Loucy (cell line): ENCODE measurements around the gene LGALS3BP.

Source experiments
- H2AFZ ChIP-seq: fragments of 200-600 bp; sonication (generic); 2 replicates; pipeline ENCODE4 v1.6.0; 2016; ENCODE audit warnings: antibody characterized with exemption, mild to moderate bottlenecking, low read length, moderate library complexity
- H3F3A ChIP-seq: fragments of 200-600 bp; 2 replicates; pipeline ENCODE4 v1.6.0; 2016; ENCODE audit warnings: antibody characterized with exemption, low read depth, mild to moderate bottlenecking
- H3K27me3 ChIP-seq: fragments of 200-600 bp; sonication (generic); 2 replicates; pipeline ENCODE4 v1.6.1; 2014; ENCODE audit warnings: low read length, mild to moderate bottlenecking; ENCODE audit not compliant: insufficient read depth, poor library complexity, severe bottlenecking
- H3K36me3 ChIP-seq: fragments of 200-600 bp; sonication (generic); 2 replicates; pipeline ENCODE4 v1.6.1; 2016; ENCODE audit warnings: low read length; ENCODE audit not compliant: insufficient read depth
- H3K4me1 ChIP-seq: fragments of 200-600 bp; sonication (generic); 2 replicates; pipeline ENCODE4 v1.5.1; 2014; ENCODE audit warnings: low read length, mild to moderate bottlenecking; ENCODE audit not compliant: insufficient read depth, poor library complexity, severe bottlenecking
- H3K4me2 ChIP-seq: fragments of 200-600 bp; sonication (generic); 2 replicates; pipeline ENCODE4 v1.6.0; 2014; ENCODE audit warnings: antibody characterized with exemption, low read length, low read depth, mild to moderate bottlenecking; ENCODE audit not compliant: poor library complexity, severe bottlenecking
- H3K4me3 ChIP-seq: fragments of 200-600 bp; sonication (generic); 2 replicates; pipeline ENCODE4 v1.5.1; 2014; ENCODE audit warnings: low read length, mild to moderate bottlenecking, mixed read lengths; ENCODE audit not compliant: poor library complexity, severe bottlenecking
- H3K79me2 ChIP-seq: fragments of 200-600 bp; sonication (generic); 2 replicates; pipeline ENCODE4 v1.6.1; 2014; ENCODE audit warnings: low read length; ENCODE audit not compliant: insufficient read depth
- H3K9ac ChIP-seq: fragments of 200-600 bp; sonication (generic); 2 replicates; pipeline ENCODE4 v1.6.0; 2014; ENCODE audit warnings: mild to moderate bottlenecking, low read depth, low read length, moderate library complexity; ENCODE audit not compliant: poor library complexity, severe bottlenecking
- H3K9me2 ChIP-seq: fragments of 200-600 bp; sonication (generic); replicated peaks from 2 replicates; pipeline ENCODE4 v1.6.1; 2016; ENCODE audit warnings: low read depth, low read length, mixed read lengths
- H3K9me3 ChIP-seq: fragments of 200-600 bp; sonication (generic); 2 replicates; pipeline ENCODE4 v1.6.1; 2014; ENCODE audit warnings: mild to moderate bottlenecking, antibody characterized with exemption, low read length, low read depth; ENCODE audit not compliant: insufficient read depth
- H4K20me1 ChIP-seq: fragments of 200-600 bp; sonication (generic); 2 replicates; pipeline ENCODE4 v1.6.0; 2014; ENCODE audit warnings: antibody characterized with exemption, low read length, mild to moderate bottlenecking; ENCODE audit not compliant: insufficient read depth, poor library complexity, severe bottlenecking
- EZH2phosphoT487 ChIP-seq: fragments of 200-600 bp; IDR thresholded peaks from 2 replicates; pipeline ENCODE4 v1.6.1; 2018; ENCODE audit warnings: antibody characterized with exemption, mild to moderate bottlenecking, moderate library complexity, borderline replicate concordance
- TF ChIP-seq, protein P1 (sequence below): fragments of 200-600 bp; sonication (generic); conservative IDR thresholded peaks from 2 replicates; pipeline ENCODE4 v1.5.1; 2014; ENCODE audit warnings: mild to moderate bottlenecking, antibody characterized with exemption, low read length

LGALS3BP gene

DNA sequence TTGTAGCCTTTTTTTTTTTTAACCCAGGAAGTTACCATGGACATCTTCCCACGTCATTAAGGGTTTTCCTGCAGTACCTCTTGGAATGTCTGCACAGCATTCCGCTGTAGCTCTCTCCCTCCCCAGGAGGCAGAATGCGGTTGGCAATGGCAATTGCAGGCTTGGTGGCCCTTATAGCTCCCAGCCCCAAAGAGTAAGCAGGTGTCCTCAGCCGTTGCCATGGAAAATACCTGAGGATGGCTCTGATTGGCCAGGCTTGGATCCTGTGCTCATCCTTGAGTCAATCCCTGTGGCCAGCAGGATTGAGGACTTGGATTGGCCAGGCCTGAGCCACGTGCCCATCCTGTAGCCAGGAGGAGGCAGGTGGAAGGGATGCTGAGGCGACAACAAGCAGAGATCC, 39.0 kb downstream of the LGALS3BP start:
- no peak overlapping the region for H3K4me2 ChIP-seq
- H3K79me2 ChIP-seq = no peaks in the 10 kb centered on the region
- H3F3A ChIP-seq = no peaks in the 10 kb centered on the region
- H3K9me3 ChIP-seq = no peaks in the 10 kb centered on the region
- TF ChIP-seq EZH2phosphoT487 = no peak
- H2AFZ ChIP-seq = no peak overlapping the region
- H4K20me1 ChIP-seq = no peaks in the 10 kb centered on the region
- no peaks in the 10 kb centered on the region for H3K27me3 ChIP-seq
- no peak overlapping the region for H3K4me3 ChIP-seq
- no peaks in the 10 kb centered on the region for H3K36me3 ChIP-seq
- no peaks in the 10 kb centered on the region for H3K4me1 ChIP-seq
- no peaks in the 10 kb centered on the region for H3K9me2 ChIP-seq
- no peak overlapping the region for H3K9ac ChIP-seq

DNA sequence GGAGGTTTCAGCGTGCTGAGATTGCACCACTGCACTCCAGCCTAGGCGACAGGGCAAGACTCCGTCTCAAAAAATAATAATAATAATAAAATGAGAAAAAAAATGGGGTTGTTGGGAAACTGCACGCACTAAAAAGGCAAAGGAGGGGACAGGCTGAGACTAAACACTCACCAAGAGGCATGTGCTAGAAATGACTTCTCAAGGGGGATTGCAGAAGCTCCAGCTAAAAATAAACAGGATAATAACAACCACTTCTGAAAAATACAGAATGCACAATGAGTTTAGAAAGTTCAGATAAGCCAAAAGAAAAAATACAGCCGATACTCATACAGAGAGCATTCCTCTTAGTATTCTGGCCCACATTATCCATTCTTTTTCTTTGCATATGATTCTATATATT, 39.5 kb downstream of the LGALS3BP start:
- H3K9me2 ChIP-seq = no peaks in the 10 kb centered on the region
- H3K9ac ChIP-seq = no peak overlapping the region
- no peaks in the 10 kb centered on the region for H3K9me3 ChIP-seq
- H3K79me2 ChIP-seq = no peaks in the 10 kb centered on the region
- no peaks in the 10 kb centered on the region for H3K36me3 ChIP-seq
- H3K27me3 ChIP-seq = no peaks in the 10 kb centered on the region
- H3K4me1 ChIP-seq = no peaks in the 10 kb centered on the region
- TF ChIP-seq, protein P1, sequence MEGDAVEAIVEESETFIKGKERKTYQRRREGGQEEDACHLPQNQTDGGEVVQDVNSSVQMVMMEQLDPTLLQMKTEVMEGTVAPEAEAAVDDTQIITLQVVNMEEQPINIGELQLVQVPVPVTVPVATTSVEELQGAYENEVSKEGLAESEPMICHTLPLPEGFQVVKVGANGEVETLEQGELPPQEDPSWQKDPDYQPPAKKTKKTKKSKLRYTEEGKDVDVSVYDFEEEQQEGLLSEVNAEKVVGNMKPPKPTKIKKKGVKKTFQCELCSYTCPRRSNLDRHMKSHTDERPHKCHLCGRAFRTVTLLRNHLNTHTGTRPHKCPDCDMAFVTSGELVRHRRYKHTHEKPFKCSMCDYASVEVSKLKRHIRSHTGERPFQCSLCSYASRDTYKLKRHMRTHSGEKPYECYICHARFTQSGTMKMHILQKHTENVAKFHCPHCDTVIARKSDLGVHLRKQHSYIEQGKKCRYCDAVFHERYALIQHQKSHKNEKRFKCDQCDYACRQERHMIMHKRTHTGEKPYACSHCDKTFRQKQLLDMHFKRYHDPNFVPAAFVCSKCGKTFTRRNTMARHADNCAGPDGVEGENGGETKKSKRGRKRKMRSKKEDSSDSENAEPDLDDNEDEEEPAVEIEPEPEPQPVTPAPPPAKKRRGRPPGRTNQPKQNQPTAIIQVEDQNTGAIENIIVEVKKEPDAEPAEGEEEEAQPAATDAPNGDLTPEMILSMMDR = no peak
- TF ChIP-seq EZH2phosphoT487 = no peak
- H3K4me3 ChIP-seq = no peak overlapping the region
- no peaks in the 10 kb centered on the region for H3F3A ChIP-seq
- H2AFZ ChIP-seq = no peak overlapping the region
- no peak overlapping the region for H3K4me2 ChIP-seq
- H4K20me1 ChIP-seq = no peaks in the 10 kb centered on the region

DNA sequence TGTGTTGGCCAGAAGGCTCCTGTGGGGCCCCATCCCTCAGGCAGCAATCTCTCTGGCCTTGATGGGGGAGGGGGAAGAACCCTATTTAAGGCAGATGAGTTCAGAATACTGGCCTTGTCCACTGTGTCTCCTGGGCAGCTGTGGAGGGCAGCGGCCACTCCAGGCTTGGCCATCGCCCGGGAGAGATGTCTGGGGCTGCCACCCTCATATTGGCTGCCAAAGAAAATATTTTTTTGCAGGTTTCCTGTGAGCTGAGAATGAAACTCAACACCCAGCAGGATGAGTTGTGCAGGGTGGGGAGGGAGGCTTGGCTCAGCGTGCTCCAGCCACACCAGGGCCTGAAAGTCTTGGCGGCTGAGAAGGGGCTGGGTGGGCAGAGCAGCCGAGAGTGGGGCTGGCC, 40.1 kb downstream of the LGALS3BP start:
- Histone ChIP-seq H3K27me3 (no peaks in the 10 kb centered on the region), H3K4me3 (no peak overlapping the region), H3K4me2 (no peak overlapping the region)

DNA sequence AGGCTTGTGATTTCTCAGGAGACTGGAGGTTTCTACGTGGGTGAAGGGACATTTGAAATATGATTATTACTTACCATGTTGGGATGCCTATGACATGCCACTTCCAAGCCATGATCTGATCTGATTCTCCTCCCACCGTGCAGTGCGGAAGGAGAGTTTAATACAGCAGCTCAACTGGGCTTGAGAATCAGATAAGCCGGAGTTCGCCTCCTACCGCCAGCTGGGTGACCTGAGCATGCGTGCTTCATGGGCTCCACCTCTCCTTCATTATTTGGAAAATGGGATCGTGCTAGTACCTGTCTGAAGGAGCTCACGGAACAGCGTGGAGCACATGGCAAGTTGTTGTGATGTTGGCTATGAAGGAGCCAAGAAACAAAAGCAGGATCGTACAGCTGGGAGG, 42.2 kb downstream of the LGALS3BP start:
- Histone ChIP-seq H3K4me3 (no peak overlapping the region), H3K79me2 (no peaks in the 10 kb centered on the region), H2AFZ (no peak overlapping the region), H3K9me3 (no peaks in the 10 kb centered on the region), H3K9me2 (no peaks in the 10 kb centered on the region), H3K27me3 (no peaks in the 10 kb centered on the region), H3K9ac (no peak overlapping the region), H4K20me1 (no peaks in the 10 kb centered on the region), H3F3A (no peaks in the 10 kb centered on the region), H3K4me2 (no peak overlapping the region), H3K4me1 (no peaks in the 10 kb centered on the region), H3K36me3 (no peaks in the 10 kb centered on the region)
- TF ChIP-seq, protein P1 = no peak
- no peak for TF ChIP-seq EZH2phosphoT487

More for the DNA sequence above, 40.1 kb downstream of the LGALS3BP start:
- H3K36me3 ChIP-seq = no peaks in the 10 kb centered on the region
- H4K20me1 ChIP-seq = no peaks in the 10 kb centered on the region
- no peaks in the 10 kb centered on the region for H3K9me3 ChIP-seq
- H2AFZ ChIP-seq = no peak overlapping the region
- H3K9me2 ChIP-seq = no peaks in the 10 kb centered on the region
- H3K9ac ChIP-seq = no peak overlapping the region
- H3F3A ChIP-seq = no peaks in the 10 kb centered on the region
- no peaks in the 10 kb centered on the region for H3K79me2 ChIP-seq
- no peaks in the 10 kb centered on the region for H3K4me1 ChIP-seq
- TF ChIP-seq, protein P1 = no peak
- no peak for TF ChIP-seq EZH2phosphoT487
